Right lobe of liver (tissue), 4 donors: ENCODE data around the gene RANBP3.

Source experiments
- CTCF ChIP-seq, 4 donors: fragments of 200-600 bp in 3 of 4; fragments of 450-650 bp in 1 of 4; IDR thresholded peaks; one replicate each; pipeline versions ENCODE4 v1.5.1 to v1.8.0; 2016 to 2022; ENCODE audit warnings: antibody characterized with exemption in 4 of 4, mild to moderate bottlenecking in 2 of 4
- POLR2A ChIP-seq: fragments of 450-650 bp; IDR thresholded peaks from one replicate; pipeline ENCODE4 v1.6.1; 2017; ENCODE audit warnings: antibody characterized with exemption, mild to moderate bottlenecking
- donor health status: DM: no; HTN: no; CAD: no.
- donor health status: DM: no; HTN: no; CAD: no.
- donor health status: DM: no; HTN: yes; CAD: no.

- TF ChIP-seq CTCF (IDR thresholded peaks at IDR 0.05), result no peak
- no peak for TF ChIP-seq POLR2A
These were observed 14.8 kb upstream of the RANBP3 start for GRCh38 chr19:5992756-5993155.
